ES-I3 (cell line): ENCODE measurements around the gene KAZN.

Source experiments
- H3K36me3 ChIP-seq: 2 replicates; pipeline ENCODE4 v1.6.1; 2013; ENCODE audit warnings: mild to moderate bottlenecking, low read length, control low read depth, moderate library complexity; ENCODE audit not compliant: insufficient read depth
- H3K4me1 ChIP-seq: 2 replicates; pipeline ENCODE4 v1.6.1; 2013; ENCODE audit warnings: mild to moderate bottlenecking, control low read depth, low read length; ENCODE audit not compliant: insufficient read depth
- H3K9ac ChIP-seq: 2 replicates; pipeline ENCODE4 v1.6.1; 2013; ENCODE audit warnings: low read depth, mild to moderate bottlenecking, low read length, moderate library complexity
- H3K9me3 ChIP-seq: 2 replicates; pipeline ENCODE4 v1.6.1; 2013; ENCODE audit warnings: mild to moderate bottlenecking, low read length, moderate library complexity; ENCODE audit not compliant: control insufficient read depth, insufficient read depth

KAZN gene

GRCh38 chr1:14668538-14668937 is 70.1 kb downstream of the KAZN start:
- H3K4me1 ChIP-seq = no peaks in the 10 kb centered on the region; the same call in 1 of the 2 replicates
- H3K9me3 ChIP-seq = no peaks in the 10 kb centered on the region
- no peak overlapping the region for H3K9ac ChIP-seq
- H3K36me3 ChIP-seq = peaks cover 2% of the 10 kb centered on the region; the same call in 1 of the 2 replicates

GRCh38 chr1:14672005-14672404 is 73.5 kb downstream of the KAZN start:
- H3K4me1 ChIP-seq = no peaks in the 10 kb centered on the region; the same call in 1 of the 2 replicates
- H3K36me3 ChIP-seq = peaks cover 2% of the 10 kb centered on the region; the same call in 1 of the 2 replicates
- no peak overlapping the region for H3K9ac ChIP-seq
- H3K9me3 ChIP-seq = 0 out of 2 replicates have a peak, but pooled peaks cover 2% of the 10 kb centered on the region

- Histone ChIP-seq H3K9ac (no peak overlapping the region), H3K9me3 (0 out of 2 replicates have a peak, but pooled peaks cover 2% of the 10 kb centered on the region), H3K36me3 (peaks cover 2% of the 10 kb centered on the region; the same call in 1 of the 2 replicates), H3K4me1 (peaks cover 9% of the 10 kb centered on the region)
Observed at GRCh38 chr1:14674030-14674429, 75.5 kb downstream of the KAZN start.

- peaks cover 2% of the 10 kb centered on the region; the same call in 1 of the 2 replicates for H3K36me3 ChIP-seq
- H3K9ac ChIP-seq = no peak overlapping the region
- H3K4me1 ChIP-seq = peaks cover 11% of the 10 kb centered on the region
- 0 out of 2 replicates have a peak, but pooled peaks cover 2% of the 10 kb centered on the region for H3K9me3 ChIP-seq
Observed at GRCh38 chr1:14676400-14676799, 77.9 kb downstream of the KAZN start.

- Histone ChIP-seq H3K9me3 (0 out of 2 replicates have a peak, but pooled peaks cover 2% of the 10 kb centered on the region), H3K4me1 (peaks cover 11% of the 10 kb centered on the region), H3K9ac (no peak overlapping the region), H3K36me3 (peaks cover 2% of the 10 kb centered on the region; the same call in 1 of the 2 replicates)
Observed at GRCh38 chr1:14677292-14677971, 78.9 kb downstream of the KAZN start.

- H3K36me3 ChIP-seq = no peaks in the 10 kb centered on the region
- peaks cover 11% of the 10 kb centered on the region for H3K4me1 ChIP-seq
- H3K9ac ChIP-seq = peak overlapping the region; percentile 1; the same call in 1 of the 2 replicates
- 0 out of 2 replicates have a peak, but pooled peaks cover 2% of the 10 kb centered on the region for H3K9me3 ChIP-seq
Observed at GRCh38 chr1:14678011-14678638, 79.6 kb downstream of the KAZN start.

GRCh38 chr1:14679027-14679688 is 80.7 kb downstream of the KAZN start:
- Histone ChIP-seq H3K9ac (no peak overlapping the region), H3K9me3 (0 out of 2 replicates have a peak, but pooled peaks cover 2% of the 10 kb centered on the region), H3K36me3 (no peaks in the 10 kb centered on the region)

GRCh38 chr1:14681182-14681581 is 82.7 kb downstream of the KAZN start:
- H3K9me3 ChIP-seq = 0 out of 2 replicates have a peak, but pooled peaks cover 2% of the 10 kb centered on the region
- H3K4me1 ChIP-seq = peaks cover 11% of the 10 kb centered on the region
- H3K9ac ChIP-seq = no peak overlapping the region

More at GRCh38 chr1:14679027-14679688, 80.7 kb downstream of the KAZN start:
- peaks cover 11% of the 10 kb centered on the region for H3K4me1 ChIP-seq

GRCh38 chr1:14682941-14683621 is 84.6 kb downstream of the KAZN start:
- Histone ChIP-seq H3K36me3 (no peaks in the 10 kb centered on the region), H3K4me1 (peaks cover 11% of the 10 kb centered on the region), H3K9ac (no peak overlapping the region), H3K9me3 (no peaks in the 10 kb centered on the region)

More at GRCh38 chr1:14681182-14681581, 82.7 kb downstream of the KAZN start:
- no peaks in the 10 kb centered on the region for H3K36me3 ChIP-seq

- no peak overlapping the region for H3K9ac ChIP-seq
- no peaks in the 10 kb centered on the region for H3K4me1 ChIP-seq
- no peaks in the 10 kb centered on the region for H3K36me3 ChIP-seq
- no peaks in the 10 kb centered on the region for H3K9me3 ChIP-seq
Observed at GRCh38 chr1:14685078-14685477, 86.6 kb downstream of the KAZN start.

GRCh38 chr1:14686701-14687100 is 88.2 kb downstream of the KAZN start:
- Histone ChIP-seq H3K9ac (no peak overlapping the region), H3K9me3 (no peaks in the 10 kb centered on the region), H3K4me1 (no peaks in the 10 kb centered on the region)

GRCh38 chr1:14687147-14687546 is 88.7 kb downstream of the KAZN start:
- no peak overlapping the region for H3K9ac ChIP-seq
- no peaks in the 10 kb centered on the region for H3K9me3 ChIP-seq
- H3K4me1 ChIP-seq = no peaks in the 10 kb centered on the region
- H3K36me3 ChIP-seq = no peaks in the 10 kb centered on the region

More at GRCh38 chr1:14686701-14687100, 88.2 kb downstream of the KAZN start:
- no peaks in the 10 kb centered on the region for H3K36me3 ChIP-seq

- Histone ChIP-seq H3K36me3 (no peaks in the 10 kb centered on the region), H3K4me1 (no peaks in the 10 kb centered on the region), H3K9me3 (no peaks in the 10 kb centered on the region), H3K9ac (no peak overlapping the region)
Observed at GRCh38 chr1:14689996-14690615, 91.6 kb downstream of the KAZN start.
